NCI-H1092 treated with DMSO at 0.1 percent for 48 hours (cell line): ENCODE measurements around the gene CTDP1.

ENCODE experiments used
- DNase-seq: peaks from one replicate; lab custom pipeline; 2025; lab: John Stamatoyannopoulos, UW

CTDP1 gene

GRCh38 chr18:79796531-79797405 lies 117.2 kb downstream of the CTDP1 start:
- DNase-seq = no peak

- DNase-seq = peak; percentile 21
Measured at GRCh38 chr18:79797518-79798345, 118.1 kb downstream of the CTDP1 start, which contains the start of gene KCNG2. Gene KCNG2, plus strand, starts transcription at chr18:79797938. Its CDS starts 65,730 bp downstream, at chr18:79863668.

GRCh38 chr18:79798346-79798998 lies 118.9 kb downstream of the CTDP1 start:
- no peak for DNase-seq

- DNase-seq = peak; percentile 15
Measured at GRCh38 chr18:79798999-79799370, 119.4 kb downstream of the CTDP1 start.

DNA sequence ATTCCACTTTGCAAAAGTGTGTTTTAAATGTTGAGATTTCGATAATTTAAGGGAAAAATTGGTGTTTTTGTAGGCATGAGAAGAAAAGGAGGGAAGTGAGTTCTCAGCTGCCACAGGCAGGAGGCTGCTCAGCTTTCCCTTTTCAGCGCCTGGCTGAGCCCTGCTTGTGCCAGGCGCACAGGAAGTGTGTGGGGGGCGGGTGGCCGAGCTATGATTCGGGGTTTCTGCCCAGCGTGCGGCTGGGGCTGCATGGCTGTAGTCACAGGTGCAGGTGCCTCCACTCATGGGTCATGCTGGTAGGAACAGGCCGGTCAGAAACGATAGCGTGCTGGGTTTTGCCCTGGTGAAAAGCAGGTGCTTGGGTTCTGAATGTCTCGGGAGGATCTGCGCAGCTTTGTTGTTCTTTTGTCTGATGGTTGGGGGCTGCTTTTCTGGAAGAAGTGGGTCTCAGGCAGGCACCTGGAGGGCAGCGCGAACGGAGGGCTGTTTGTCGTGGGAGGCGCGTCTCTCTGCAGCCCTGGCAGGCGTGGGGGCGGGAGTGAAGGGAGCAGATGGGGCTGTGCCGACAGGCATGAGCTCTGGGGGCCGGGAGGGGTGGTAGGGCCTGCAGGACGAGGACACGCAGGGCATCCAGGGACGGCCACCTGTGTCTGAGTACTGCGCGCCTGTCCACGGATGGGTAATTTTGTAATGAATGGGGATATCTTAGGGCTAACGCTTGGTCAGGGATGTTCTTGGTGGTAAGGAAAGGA lies 120.2 kb downstream of the CTDP1 start:
- DNase-seq = no peak

GRCh38 chr18:79800371-79801180 lies 121.0 kb downstream of the CTDP1 start:
- no peak for DNase-seq

DNA sequence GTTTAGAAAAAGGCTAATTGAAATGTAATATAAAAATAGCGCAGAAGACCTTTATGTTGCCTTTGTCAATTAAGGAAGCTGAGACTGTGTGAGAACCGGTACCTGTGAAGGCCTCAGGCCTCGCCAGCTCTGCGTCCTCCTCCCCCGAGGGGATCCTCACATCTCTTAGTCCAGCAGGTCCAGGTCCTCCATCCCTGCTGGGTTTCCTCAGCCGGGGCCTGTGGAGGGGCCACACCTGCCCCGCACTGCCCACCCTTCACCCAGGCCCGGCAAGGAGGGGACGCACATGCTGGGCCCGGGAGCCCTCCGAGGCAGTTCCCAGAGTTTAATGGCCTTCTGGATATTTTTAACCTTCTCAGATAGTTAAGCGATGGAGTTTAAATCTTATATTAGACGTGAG lies 121.6 kb downstream of the CTDP1 start:
- DNase-seq = no peak

DNA sequence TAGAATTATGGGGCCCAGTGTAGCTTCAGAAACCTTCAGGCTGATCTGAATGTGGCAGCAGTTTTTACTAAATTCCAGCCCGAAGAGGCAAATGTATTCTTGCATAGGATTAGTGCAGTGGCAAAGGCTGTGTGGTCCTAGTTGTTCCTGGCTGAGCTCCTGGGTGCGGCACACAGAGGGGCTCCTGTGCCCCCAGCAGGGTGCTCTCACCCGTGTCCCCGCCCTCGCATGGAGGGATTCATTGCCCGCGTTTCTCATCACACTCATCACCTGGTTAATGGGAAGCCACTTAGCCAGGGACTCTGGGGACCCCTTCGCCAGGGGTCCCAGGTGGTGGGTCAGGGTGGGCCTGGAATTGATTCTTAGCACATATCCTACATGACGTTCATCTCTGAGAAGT lies 122.0 kb downstream of the CTDP1 start:
- DNase-seq = no peak

DNA sequence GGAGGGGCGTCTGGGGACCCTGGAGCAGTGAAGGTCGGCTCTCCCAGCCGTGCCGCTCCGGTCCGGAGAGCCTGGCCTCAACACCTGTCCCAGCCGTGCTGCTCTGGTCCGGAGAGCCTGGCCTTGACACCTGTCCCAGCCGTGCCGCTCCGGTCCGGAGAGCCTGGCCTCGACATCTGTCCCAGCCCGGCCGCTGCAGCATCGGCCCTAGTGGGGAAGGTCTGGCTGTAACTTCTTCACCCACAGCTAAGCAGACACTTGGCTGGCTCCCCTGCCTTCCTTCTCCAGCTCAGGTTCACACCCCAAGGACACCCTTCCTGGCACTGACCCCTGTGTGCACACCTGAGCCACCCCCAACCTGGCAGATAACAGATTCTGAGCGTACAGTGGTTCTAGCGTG lies 122.7 kb downstream of the CTDP1 start:
- no peak for DNase-seq

GRCh38 chr18:79803611-79804051 lies 124.0 kb downstream of the CTDP1 start:
- no peak for DNase-seq
